GM12873 (cell line): ENCODE data around the gene HLA-DPB1.

Experiments used
- CTCF ChIP-seq: IDR thresholded peaks from 2 replicates; pipeline ENCODE4 v1.5.1; 2012; ENCODE audit warnings: low read depth, mild to moderate bottlenecking, moderate library complexity, low read length, control low read depth; ENCODE audit not compliant: insufficient read depth; ENCODE audit errors: missing control alignments

Gene HLA-DPB1

GRCh38 chr6:33075568-33076405 is at the start of gene HLA-DPB1:
Gene HLA-DPB1 (plus strand): TSS chr6:33075990. CDS start chr6:33076042, 52 bp downstream.
- no peak for TF ChIP-seq CTCF

GRCh38 chr6:33028220-33028849 is 47.5 kb upstream of the HLA-DPB1 start:
- no peak for TF ChIP-seq CTCF

- no peak for TF ChIP-seq CTCF
These were observed 46.2 kb upstream of the HLA-DPB1 start for GRCh38 chr6:33029328-33030184.

- no peak for TF ChIP-seq CTCF
These were observed 45.5 kb upstream of the HLA-DPB1 start for GRCh38 chr6:33030245-33030644.

GRCh38 chr6:33034554-33034953 is 41.2 kb upstream of the HLA-DPB1 start:
- no peak for TF ChIP-seq CTCF

GRCh38 chr6:33036535-33036934 is 39.3 kb upstream of the HLA-DPB1 start:
- TF ChIP-seq CTCF = no peak

- no peak for TF ChIP-seq CTCF
These were observed 35.6 kb upstream of the HLA-DPB1 start for GRCh38 chr6:33040157-33040556.
